Fibroblast of lung (primary cell): ENCODE results near the gene GPRC5C. TPM values are rescaled to one million over a fixed set of nuclear protein-coding genes. Genes with fewer than 3 reads are reported as not detected.

ENCODE experiments used
- DNase-seq, 2 donors: peaks; one replicate each; pipeline versions ENCODE4 v3.0.0 to v3.0.0-alpha.2; 2010; ENCODE audit warnings: low read depth in 2 of 2
- H2AFZ ChIP-seq: 2 replicates; pipeline ENCODE4 v1.5.1; 2012; ENCODE audit warnings: low read length, control low read depth, inconsistent platforms
- H3K27ac ChIP-seq: 2 replicates; pipeline ENCODE4 v1.5.1; 2011; ENCODE audit warnings: low read length, control low read depth; ENCODE audit not compliant: insufficient read depth
- H3K27me3 ChIP-seq: 2 replicates; pipeline ENCODE4 v1.5.1; 2011; ENCODE audit warnings: mild to moderate bottlenecking, low read length; ENCODE audit not compliant: control insufficient read depth, insufficient read depth
- H3K36me3 ChIP-seq: 2 replicates; pipeline ENCODE4 v1.5.1; 2011; ENCODE audit warnings: low read length; ENCODE audit not compliant: control insufficient read depth, insufficient read depth
- H3K4me1 ChIP-seq: 2 replicates; pipeline ENCODE4 v1.5.1; 2011; ENCODE audit warnings: low read length; ENCODE audit not compliant: control insufficient read depth, insufficient read depth; ENCODE audit errors: extremely low read depth
- H3K4me2 ChIP-seq: 2 replicates; pipeline ENCODE4 v1.5.1; 2011; ENCODE audit warnings: low read length, control low read depth; ENCODE audit not compliant: insufficient read depth; ENCODE audit errors: extremely low read depth
- H3K4me3 ChIP-seq, 4 experiments: fragments of 200-600 bp in 1 of 4; sonication (generic) in 1 of 4; replicated peaks in 1 of 4; 2 replicates each; pipeline ENCODE4 v1.5.1; 2011 to 2016; ENCODE audit warnings: low read length in 4 of 4, low read depth in 3 of 4, mild to moderate bottlenecking in 3 of 4, control low read depth in 2 of 4, inconsistent platforms in 1 of 4, mixed read lengths in 1 of 4; ENCODE audit not compliant: insufficient read depth in 1 of 4; ENCODE audit errors: control extremely low read depth in 1 of 4
- H3K79me2 ChIP-seq: 2 replicates; pipeline ENCODE4 v1.5.1; 2012; ENCODE audit warnings: mild to moderate bottlenecking, low read length, inconsistent platforms; ENCODE audit not compliant: control insufficient read depth, insufficient read depth
- H3K9ac ChIP-seq: 2 replicates; pipeline ENCODE4 v1.5.1; 2011; ENCODE audit warnings: mild to moderate bottlenecking, low read length, control low read depth; ENCODE audit not compliant: insufficient read depth
- H3K9me3 ChIP-seq: 2 replicates; pipeline ENCODE4 v1.5.1; 2012; ENCODE audit warnings: low read depth, low read length; ENCODE audit not compliant: control insufficient read depth, insufficient read depth
- H4K20me1 ChIP-seq: 2 replicates; pipeline ENCODE4 v1.5.1; 2011; ENCODE audit warnings: low read length; ENCODE audit not compliant: control insufficient read depth, insufficient read depth; ENCODE audit errors: extremely low read depth
- EZH2 ChIP-seq: IDR thresholded peaks from 2 replicates; pipeline ENCODE4 v1.5.1; 2012; ENCODE audit warnings: low read length, control low read depth, mild to moderate bottlenecking; ENCODE audit errors: missing control alignments
- polyA plus RNA-seq, 2 donors: library from polyadenylated mRNA; depleted of rRNA in 1 of 2; stranded (reverse) in 1 of 2; unstranded in 1 of 2; fragments of >200 nt; gene quantifications; 2 replicates each; pipeline ENCODE4 v1.2.1, GENCODE V29; 2011 to 2012; ENCODE audit warnings: missing spikeins in 1 of 2
- total RNA-seq: library from RNA; depleted of rRNA; stranded (reverse); fragments of >200 nt; gene quantifications from 2 replicates; pipeline ENCODE4 v1.2.1, GENCODE V29; 2014
- TF ChIP-seq, protein P1 (sequence below), 2 donors: IDR thresholded peaks in 1 of 2; conservative IDR thresholded peaks in 1 of 2; 1 replicate in 1 of 2; 2 replicates in 1 of 2; pipeline ENCODE4 v1.5.1; 2011 to 2012; ENCODE audit warnings: low read length in 2 of 2, control low read depth in 1 of 2, inconsistent platforms in 1 of 2, low read depth in 1 of 2, mild to moderate bottlenecking in 1 of 2

GPRC5C gene
- total and polyA plus RNA-seq, 2 donors (not counting 1 experiment from before 2014, with no cell fraction given): 0.11 to 1.5 TPM

DNA sequence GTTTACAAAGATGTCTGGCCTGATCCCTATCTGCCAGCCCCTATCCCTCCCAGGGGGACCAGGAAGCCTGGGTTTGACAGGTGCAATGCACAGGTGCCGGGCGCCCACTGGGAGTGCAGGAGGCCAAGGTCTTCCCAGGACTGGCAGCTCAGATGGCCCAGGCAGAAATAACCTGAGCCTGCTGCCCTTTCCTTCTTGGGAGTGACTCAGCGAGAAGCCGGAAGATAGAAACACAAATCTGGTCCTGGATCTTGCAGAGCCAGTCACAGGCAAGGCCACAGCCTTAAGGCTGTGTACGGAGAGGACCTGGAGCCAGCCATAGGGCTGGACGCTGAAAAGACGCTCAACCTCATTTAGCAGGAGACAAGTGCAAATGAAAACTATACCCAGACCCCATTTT lies 36.9 kb upstream of the GPRC5C start:
- no peaks in the 10 kb centered on the region for H3K9me3 ChIP-seq
- no peak overlapping the region for H2AFZ ChIP-seq
- no peak overlapping the region for H3K27ac ChIP-seq
- H3K4me2 ChIP-seq: no peak overlapping the region
- no peak overlapping the region for H3K4me3 ChIP-seq
- no peak for DNase-seq
- H3K79me2 ChIP-seq: no peaks in the 10 kb centered on the region
- no peaks in the 10 kb centered on the region for H3K4me1 ChIP-seq
- H4K20me1 ChIP-seq: no peaks in the 10 kb centered on the region
- H3K9ac ChIP-seq: no peak overlapping the region
- TF ChIP-seq, protein P1, sequence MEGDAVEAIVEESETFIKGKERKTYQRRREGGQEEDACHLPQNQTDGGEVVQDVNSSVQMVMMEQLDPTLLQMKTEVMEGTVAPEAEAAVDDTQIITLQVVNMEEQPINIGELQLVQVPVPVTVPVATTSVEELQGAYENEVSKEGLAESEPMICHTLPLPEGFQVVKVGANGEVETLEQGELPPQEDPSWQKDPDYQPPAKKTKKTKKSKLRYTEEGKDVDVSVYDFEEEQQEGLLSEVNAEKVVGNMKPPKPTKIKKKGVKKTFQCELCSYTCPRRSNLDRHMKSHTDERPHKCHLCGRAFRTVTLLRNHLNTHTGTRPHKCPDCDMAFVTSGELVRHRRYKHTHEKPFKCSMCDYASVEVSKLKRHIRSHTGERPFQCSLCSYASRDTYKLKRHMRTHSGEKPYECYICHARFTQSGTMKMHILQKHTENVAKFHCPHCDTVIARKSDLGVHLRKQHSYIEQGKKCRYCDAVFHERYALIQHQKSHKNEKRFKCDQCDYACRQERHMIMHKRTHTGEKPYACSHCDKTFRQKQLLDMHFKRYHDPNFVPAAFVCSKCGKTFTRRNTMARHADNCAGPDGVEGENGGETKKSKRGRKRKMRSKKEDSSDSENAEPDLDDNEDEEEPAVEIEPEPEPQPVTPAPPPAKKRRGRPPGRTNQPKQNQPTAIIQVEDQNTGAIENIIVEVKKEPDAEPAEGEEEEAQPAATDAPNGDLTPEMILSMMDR (conservative IDR thresholded peaks at IDR 0.05 in 1 of 2, IDR thresholded peaks at IDR 0.05 in 1 of 2; ENCODE audit: low read depth in 1 of 2, low read length in 2 of 2): no peak
- TF ChIP-seq EZH2: no peak
- H3K27me3 ChIP-seq: no peaks in the 10 kb centered on the region
- no peaks in the 10 kb centered on the region for H3K36me3 ChIP-seq

DNA sequence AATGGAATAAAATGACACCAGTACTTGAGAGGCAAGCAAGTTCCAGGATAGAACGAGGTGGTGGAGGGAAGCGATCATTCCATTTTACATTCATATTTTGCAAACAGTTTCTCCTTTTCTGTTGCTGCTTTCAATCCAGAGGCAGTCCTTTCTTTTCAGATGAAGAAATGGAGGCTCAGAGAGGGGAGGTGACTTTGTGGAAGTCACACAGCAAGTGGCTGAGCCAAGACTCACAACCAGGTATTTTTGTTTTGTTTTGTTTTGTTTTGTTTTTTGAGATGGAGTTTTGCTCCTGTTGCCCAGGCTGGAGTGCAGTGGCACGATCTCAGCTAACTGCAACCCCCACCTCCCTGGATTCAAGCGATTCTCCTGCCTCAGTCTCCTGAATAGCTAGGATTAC lies 35.3 kb upstream of the GPRC5C start:
- no peaks in the 10 kb centered on the region for H3K9me3 ChIP-seq
- no peak overlapping the region for H3K27ac ChIP-seq
- no peak overlapping the region for H3K9ac ChIP-seq
- no peak overlapping the region for H2AFZ ChIP-seq
- no peaks in the 10 kb centered on the region for H3K27me3 ChIP-seq
- no peaks in the 10 kb centered on the region for H3K36me3 ChIP-seq
- H3K4me2 ChIP-seq: no peak overlapping the region
- TF ChIP-seq EZH2: no peak
- TF ChIP-seq, protein P1 (conservative IDR thresholded peaks at IDR 0.05 in 1 of 2, IDR thresholded peaks at IDR 0.05 in 1 of 2; ENCODE audit: low read depth in 1 of 2, low read length in 2 of 2): no peak
- H4K20me1 ChIP-seq: no peaks in the 10 kb centered on the region
- DNase-seq: no peak
- H3K4me1 ChIP-seq: no peaks in the 10 kb centered on the region
- H3K79me2 ChIP-seq: no peaks in the 10 kb centered on the region
- H3K4me3 ChIP-seq: no peak overlapping the region

- no peaks in the 10 kb centered on the region for H4K20me1 ChIP-seq
- no peak overlapping the region for H3K9ac ChIP-seq
- H3K4me2 ChIP-seq: no peak overlapping the region
- H3K27ac ChIP-seq: no peak overlapping the region
- no peaks in the 10 kb centered on the region for H3K36me3 ChIP-seq
- no peak for DNase-seq
- no peak overlapping the region for H2AFZ ChIP-seq
- no peaks in the 10 kb centered on the region for H3K4me1 ChIP-seq
- H3K4me3 ChIP-seq: no peak overlapping the region
- TF ChIP-seq, protein P1 (conservative IDR thresholded peaks at IDR 0.05 in 1 of 2, IDR thresholded peaks at IDR 0.05 in 1 of 2; ENCODE audit: low read depth in 1 of 2, low read length in 2 of 2): no peak
- TF ChIP-seq EZH2: no peak
- H3K9me3 ChIP-seq: no peaks in the 10 kb centered on the region
- H3K79me2 ChIP-seq: no peaks in the 10 kb centered on the region
- no peaks in the 10 kb centered on the region for H3K27me3 ChIP-seq
Measured at GRCh38 chr17:74402048-74402447, 29.8 kb upstream of the GPRC5C start.
